HG02798 (cell line): ENCODE measurements around the gene MAPK14.
"Not testable (repeated sequence)": the region's sequence is repeated elsewhere in the genome, so short reads cannot be mapped to it uniquely, and the experiment has no call there.

Experiments used
- ATAC-seq: cut with Tn5 transposase; IDR thresholded peaks from one replicate; pipeline ENCODE4 v1.9.1; 2021; ENCODE audit warnings: mild to moderate bottlenecking; ENCODE audit not compliant: unreplicated experiment, poor library complexity

MAPK14 gene

GRCh38 chr6:36027501-36028087 is at the start of gene MAPK14:
TSS of gene MAPK14 (plus strand) at chr6:36027808. CDS start at chr6:36028158, 350 bp downstream.
- peak; percentile 93 for ATAC-seq

GRCh38 chr6:35980126-35980525 is 47.5 kb upstream of the MAPK14 start:
- ATAC-seq = not testable (repeated sequence)

GRCh38 chr6:35980991-35981645 is 46.5 kb upstream of the MAPK14 start:
- ATAC-seq = no peak

- ATAC-seq = no peak
Observed at GRCh38 chr6:35984701-35985100, 42.9 kb upstream of the MAPK14 start.

GRCh38 chr6:35988047-35988446 is 39.6 kb upstream of the MAPK14 start:
- not testable (repeated sequence) for ATAC-seq

GRCh38 chr6:35993150-35993549 is 34.5 kb upstream of the MAPK14 start:
- ATAC-seq = no peak

GRCh38 chr6:36000451-36000850 is 27.2 kb upstream of the MAPK14 start:
- no peak for ATAC-seq

- no peak for ATAC-seq
Observed at GRCh38 chr6:36015666-36016065, 11.9 kb upstream of the MAPK14 start.

GRCh38 chr6:36018339-36018738 is 9.3 kb upstream of the MAPK14 start:
- no peak for ATAC-seq

GRCh38 chr6:36019167-36019566 is 8.4 kb upstream of the MAPK14 start:
- no peak for ATAC-seq

GRCh38 chr6:36020154-36020553 is 7.5 kb upstream of the MAPK14 start:
- no peak for ATAC-seq

GRCh38 chr6:36023996-36024795 is 3.4 kb upstream of the MAPK14 start, which contains the start of gene SLC26A8:
TSS of gene SLC26A8 (minus strand) at chr6:36024641. CDS start at chr6:36019707, 4,934 bp downstream.
- no peak for ATAC-seq

- ATAC-seq = no peak
Observed at GRCh38 chr6:36025260-36025931, 2.2 kb upstream of the MAPK14 start.

GRCh38 chr6:36025932-36026327 is 1.7 kb upstream of the MAPK14 start:
- no peak for ATAC-seq

GRCh38 chr6:36028088-36028876 is 674 bp downstream of the MAPK14 start:
- peak; percentile 3 for ATAC-seq

- ATAC-seq = no peak
Observed at GRCh38 chr6:36028877-36029324, 1.3 kb downstream of the MAPK14 start.

GRCh38 chr6:36029464-36029863 is 1.9 kb downstream of the MAPK14 start:
- ATAC-seq = no peak

GRCh38 chr6:36032261-36032660 is 4.7 kb downstream of the MAPK14 start:
- no peak for ATAC-seq

GRCh38 chr6:36033144-36033543 is 5.5 kb downstream of the MAPK14 start:
- ATAC-seq = not testable (repeated sequence)

- no peak for ATAC-seq
Observed at GRCh38 chr6:36033935-36034334, 6.3 kb downstream of the MAPK14 start.
